AG20443 (cell line): ENCODE measurements around the gene NFIX.

Experiments
- DNase-seq: peaks from one replicate; pipeline ENCODE4 v3.0.0; 2012; ENCODE audit warnings: low spot score, mixed read lengths

NFIX gene

GRCh38 chr19:13008926-13009787 lies 13.9 kb downstream of the NFIX start:
- DNase-seq = no peak

DNA sequence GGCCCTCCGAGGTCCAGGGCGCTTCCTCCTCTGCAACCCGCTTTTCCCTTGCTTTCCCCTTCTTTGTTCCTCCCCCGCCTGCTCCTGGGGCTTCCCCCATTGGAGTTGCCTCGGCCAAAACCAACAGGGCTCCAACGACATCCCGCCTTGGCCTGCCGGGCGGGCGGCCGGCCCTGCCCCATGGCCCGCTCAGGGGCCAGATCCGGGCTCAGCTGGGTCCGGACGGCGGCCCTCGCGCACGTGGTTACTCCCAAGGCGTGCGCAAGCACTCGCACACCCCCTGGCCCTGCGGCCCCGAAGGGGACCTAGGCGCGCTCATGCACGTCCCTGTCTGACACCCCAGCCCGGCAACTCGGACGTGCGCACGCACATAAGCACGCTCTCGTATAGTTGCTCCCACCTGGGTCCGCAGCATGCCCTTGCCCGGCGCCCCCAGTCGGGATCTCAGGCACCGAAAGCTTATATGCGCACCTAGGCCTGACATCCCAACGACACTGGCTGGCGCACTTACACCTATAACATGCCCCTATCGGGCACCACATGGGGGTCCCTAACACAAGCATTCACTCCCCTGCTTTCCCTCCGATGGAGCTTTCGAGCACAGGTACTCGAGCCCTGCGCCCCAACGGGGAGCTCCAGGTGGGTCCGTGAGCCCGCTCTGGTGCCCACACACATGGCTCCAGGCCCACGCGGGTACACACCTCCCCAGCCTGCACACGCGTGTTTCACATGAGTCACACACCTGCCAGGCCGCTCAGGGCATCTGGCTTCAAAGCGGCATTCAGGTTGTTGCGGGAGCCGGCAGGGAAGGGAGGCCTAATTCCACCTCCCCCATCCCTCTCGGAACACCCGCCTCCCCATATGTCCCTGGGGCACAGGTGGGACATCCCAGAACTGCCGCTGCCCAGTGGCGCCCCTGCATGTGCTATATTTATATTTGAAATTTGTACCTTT lies 15.0 kb downstream of the NFIX start:
- no peak for DNase-seq

- DNase-seq = no peak
Observed at GRCh38 chr19:13010992-13011652, 15.8 kb downstream of the NFIX start.

DNA sequence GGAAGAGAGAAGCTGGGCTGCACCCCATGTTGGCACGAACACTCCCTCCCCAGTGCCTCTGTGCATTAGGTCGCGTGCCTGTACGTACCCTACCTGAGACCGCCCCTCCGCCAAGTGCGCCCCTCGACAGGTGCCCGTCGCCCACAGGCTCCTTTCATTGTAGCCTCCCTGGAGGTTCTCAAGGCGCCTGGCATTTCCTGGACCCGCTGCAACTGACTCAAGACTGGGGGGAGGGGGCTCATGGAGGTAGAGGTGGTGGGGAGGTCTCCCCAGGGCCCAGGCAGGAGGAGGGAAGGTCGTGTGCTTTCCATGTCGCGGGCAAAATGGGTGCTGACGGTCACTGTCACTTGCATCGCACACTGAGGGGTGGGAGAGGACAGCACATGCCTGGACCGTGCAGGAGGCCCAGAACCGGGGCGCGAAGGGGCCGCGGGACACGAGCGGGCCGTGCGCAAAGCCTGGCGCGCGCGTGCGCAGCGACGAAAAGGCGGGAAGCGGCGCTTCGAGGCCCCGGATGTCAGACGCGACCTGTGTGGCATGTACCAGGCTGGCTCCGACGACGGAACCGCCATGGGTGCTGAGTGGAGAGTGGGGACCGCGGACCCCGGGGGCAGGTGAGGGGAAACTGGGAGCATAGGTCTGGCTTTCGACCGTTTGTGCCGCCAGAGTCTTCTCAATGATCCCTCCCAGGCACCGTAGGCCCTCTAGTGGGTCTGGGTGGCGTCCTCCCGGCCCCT lies 16.5 kb downstream of the NFIX start:
- DNase-seq = no peak

DNA sequence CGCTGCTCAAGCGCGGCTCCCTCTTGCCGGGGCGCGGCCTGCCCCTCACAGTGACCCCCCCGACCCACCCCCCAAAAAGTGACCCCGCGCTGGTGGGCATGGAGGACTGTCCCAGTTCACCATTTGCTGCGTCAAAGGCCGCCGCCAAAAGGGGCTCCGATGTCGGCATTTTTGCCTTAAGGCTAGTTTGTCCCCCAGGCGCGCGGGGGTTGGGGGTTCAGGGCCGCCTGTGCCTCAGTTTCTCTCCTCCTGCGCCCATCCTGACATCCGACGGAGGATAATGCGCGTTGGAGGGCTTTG lies 17.1 kb downstream of the NFIX start:
- no peak for DNase-seq

GRCh38 chr19:13012690-13013608 lies 17.7 kb downstream of the NFIX start:
- DNase-seq = peak; percentile 77

GRCh38 chr19:13013649-13014048 lies 18.4 kb downstream of the NFIX start:
- DNase-seq = no peak

GRCh38 chr19:13014101-13014920 lies 19.0 kb downstream of the NFIX start:
- DNase-seq = no peak

- DNase-seq = no peak
Observed at GRCh38 chr19:13014921-13015280, 19.6 kb downstream of the NFIX start.

GRCh38 chr19:13015361-13016223 lies 20.3 kb downstream of the NFIX start:
- no peak for DNase-seq

DNA sequence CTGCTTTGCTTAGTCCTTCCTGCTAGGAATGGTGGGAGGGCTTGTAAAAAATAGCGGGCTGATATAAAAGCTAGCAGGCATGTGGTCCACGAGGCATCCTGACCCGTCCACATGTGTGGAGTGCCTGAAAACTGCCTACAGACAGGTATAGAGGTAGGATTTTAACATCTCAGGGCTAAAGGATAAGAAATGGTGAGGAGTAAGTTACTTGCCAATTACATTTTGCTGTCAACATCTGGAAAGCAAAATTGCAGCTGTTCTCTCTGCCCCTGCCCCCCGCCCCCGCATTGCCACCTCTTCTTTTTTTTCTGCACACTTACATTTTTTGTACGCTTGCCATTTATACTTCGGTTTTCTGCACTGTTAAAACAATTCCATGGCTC lies 21.0 kb downstream of the NFIX start:
- no peak for DNase-seq

- DNase-seq = no peak
Observed at GRCh38 chr19:13016628-13017305, 21.5 kb downstream of the NFIX start.

- no peak for DNase-seq
Observed at GRCh38 chr19:13017306-13018034, 22.2 kb downstream of the NFIX start.

- no peak for DNase-seq
Observed at GRCh38 chr19:13018035-13018914, 23.0 kb downstream of the NFIX start.

DNA sequence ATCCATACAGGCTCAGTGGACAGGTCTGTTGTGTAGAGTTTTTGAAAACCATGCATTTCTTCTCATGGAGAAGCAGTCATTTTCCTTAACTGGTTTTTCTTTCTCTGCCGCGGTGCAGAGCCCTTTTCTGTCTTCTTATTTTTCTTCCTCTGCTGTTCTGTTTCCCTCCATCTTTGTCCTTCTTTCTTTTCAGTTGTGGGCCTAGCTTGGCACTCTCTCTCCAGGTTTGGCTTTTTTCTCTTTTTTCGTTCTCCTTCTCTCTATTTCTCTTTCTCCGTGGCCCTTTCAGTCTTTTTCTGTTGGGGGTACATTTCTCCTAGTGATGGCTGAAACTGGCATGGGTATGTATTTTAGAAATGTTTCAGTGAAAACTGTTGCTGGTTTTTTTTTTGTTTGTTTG lies 24.1 kb downstream of the NFIX start:
- no peak for DNase-seq

DNA sequence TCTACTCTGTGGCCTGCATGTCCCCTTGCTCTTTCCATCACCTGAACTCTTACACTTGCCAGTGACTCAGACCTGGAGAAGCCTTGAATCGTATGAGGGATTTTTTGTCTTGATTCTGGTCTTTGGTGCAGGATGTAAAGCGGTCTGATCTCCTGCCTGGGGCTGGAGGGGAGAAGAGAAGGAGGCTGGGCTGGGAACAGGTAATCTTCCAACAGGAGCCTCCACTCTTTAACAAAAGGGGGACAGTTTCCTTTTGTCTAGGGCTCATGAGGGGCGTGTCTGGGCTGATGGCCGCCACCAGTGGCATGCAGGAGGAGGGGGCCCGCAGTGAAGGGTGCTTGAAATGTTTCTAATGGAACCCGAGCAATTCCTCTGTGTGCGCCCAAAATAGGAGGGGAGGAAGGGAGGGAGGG lies 24.7 kb downstream of the NFIX start:
- DNase-seq = no peak
